IMR-90 (cell line): ENCODE measurements around the gene CCDC97. TPM values are rescaled to one million over a fixed set of nuclear protein-coding genes. Genes with fewer than 3 reads are reported as not detected.

ENCODE experiments used
- ATAC-seq: fragments of 200-7000 bp; cut with Tn5 transposase; 2 replicates; pipeline ENCODE4 v1.9.1; 2020; ENCODE audit warnings: low read depth, mild to moderate bottlenecking, moderate library complexity
- BruUV-seq: library from RNA; stranded (reverse); fragments of 400-500 nt; replicated peaks from 2 replicates; lab custom pipeline; 2021; lab: Mats Ljungman, UMichigan
- CTCF ChIA-PET: fragments of 300-600 bp; formaldehyde crosslinking; extraction: SDS; loops from one replicate; lab custom pipeline; 2021; ENCODE audit warnings: antibody characterized with exemption; lab: Yijun Ruan, JAX
- POLR2A ChIA-PET: fragments of 300-600 bp; sonication (Branson Sonifier 250); formaldehyde crosslinking; loops from one replicate; lab custom pipeline; 2022; ENCODE audit warnings: antibody characterized with exemption; ENCODE audit not compliant: unreplicated experiment; lab: Charles Lee
- DNase-seq: peaks from one replicate; pipeline ENCODE4 v3.0.0; 2013
- H2AFZ ChIP-seq: replicated peaks from 2 replicates; pipeline ENCODE3; 2013; ENCODE audit warnings: low read length, mild to moderate bottlenecking; ENCODE audit not compliant: poor library complexity
- H2AK5ac ChIP-seq: 2 replicates; pipeline ENCODE4 v1.6.1; 2013; ENCODE audit warnings: low read depth, low read length, inconsistent platforms
- H2AK9ac ChIP-seq: replicated peaks from 2 replicates; pipeline ENCODE3; 2013; ENCODE audit warnings: mild to moderate bottlenecking, low read depth, low read length, moderate library complexity; ENCODE audit not compliant: poor library complexity
- H2BK120ac ChIP-seq: 2 replicates; pipeline ENCODE4 v1.6.1; 2013; ENCODE audit warnings: low read depth, low read length, inconsistent platforms
- H2BK15ac ChIP-seq: 3 replicates; pipeline ENCODE4 v1.6.1; 2013; ENCODE audit warnings: low read depth, low read length, inconsistent platforms
- H2BK20ac ChIP-seq: 2 replicates; pipeline ENCODE4 v1.6.1; 2013; ENCODE audit warnings: low read depth, mild to moderate bottlenecking, inconsistent platforms, low read length, moderate library complexity
- H2BK5ac ChIP-seq: 2 replicates; pipeline ENCODE4 v1.6.1; 2013; ENCODE audit warnings: mild to moderate bottlenecking, low read depth, low read length, inconsistent platforms; ENCODE audit not compliant: poor library complexity, severe bottlenecking
- H3K14ac ChIP-seq: replicated peaks from 2 replicates; pipeline ENCODE4 v1.6.1; 2013; ENCODE audit warnings: low read depth, low read length, inconsistent platforms
- H3K18ac ChIP-seq: 2 replicates; pipeline ENCODE4 v1.6.1; 2013; ENCODE audit warnings: low read depth, low read length, control low read depth
- H3K23ac ChIP-seq: 2 replicates; pipeline ENCODE4 v1.6.1; 2013; ENCODE audit warnings: low read depth, low read length, inconsistent platforms
- H3K27ac ChIP-seq: 2 replicates; pipeline ENCODE4 v1.5.1; 2013; ENCODE audit warnings: mild to moderate bottlenecking, control low read depth, low read length; ENCODE audit not compliant: insufficient read depth
- H3K27me3 ChIP-seq: 2 replicates; pipeline ENCODE4 v1.6.1; 2013; ENCODE audit warnings: low read length; ENCODE audit not compliant: control insufficient read depth, insufficient read depth
- H3K36me3 ChIP-seq: 2 replicates; pipeline ENCODE4 v1.6.1; 2013; ENCODE audit warnings: low read length, mixed read lengths; ENCODE audit not compliant: control insufficient read depth, insufficient read depth
- H3K4ac ChIP-seq: 2 replicates; pipeline ENCODE4 v1.6.1; 2013; ENCODE audit warnings: low read depth, low read length, inconsistent platforms
- H3K4me1 ChIP-seq: 2 replicates; pipeline ENCODE4 v1.6.1; 2013; ENCODE audit warnings: low read length, mixed read lengths; ENCODE audit not compliant: control insufficient read depth, insufficient read depth
- H3K4me2 ChIP-seq: 2 replicates; pipeline ENCODE4 v1.6.1; 2013; ENCODE audit warnings: low read depth, mild to moderate bottlenecking, control low read depth, low read length, moderate library complexity
- H3K4me3 ChIP-seq: 2 replicates; pipeline ENCODE4 v1.5.1; 2013; ENCODE audit warnings: low read depth, mild to moderate bottlenecking, control low read depth, low read length, moderate library complexity; ENCODE audit not compliant: insufficient read depth
- H3K56ac ChIP-seq: 2 replicates; pipeline ENCODE4 v1.6.1; 2013; ENCODE audit warnings: low read length, inconsistent platforms; ENCODE audit not compliant: insufficient read depth; ENCODE audit errors: extremely low read depth
- H3K79me1 ChIP-seq, 2 experiments: 2 replicates each; pipeline ENCODE4 v1.6.1; 2013; ENCODE audit warnings: low read length in 2 of 2, inconsistent platforms in 1 of 2, low read depth in 1 of 2
- H3K9ac ChIP-seq: 2 replicates; pipeline ENCODE4 v1.6.1; 2013; ENCODE audit warnings: low read depth, low read length, control low read depth
- H3K9me1 ChIP-seq: 2 replicates; pipeline ENCODE4 v1.6.1; 2013; ENCODE audit warnings: low read length, inconsistent platforms; ENCODE audit not compliant: insufficient read depth
- H3K9me3 ChIP-seq: 2 replicates; pipeline ENCODE4 v1.6.1; 2013; ENCODE audit warnings: low read length; ENCODE audit not compliant: control insufficient read depth, insufficient read depth
- H4K20me1 ChIP-seq: 2 replicates; pipeline ENCODE4 v1.6.1; 2013; ENCODE audit warnings: low read length, inconsistent platforms; ENCODE audit not compliant: insufficient read depth
- H4K5ac ChIP-seq: 2 replicates; pipeline ENCODE4 v1.6.1; 2013; ENCODE audit warnings: mild to moderate bottlenecking, low read depth, low read length, control low read depth
- H4K8ac ChIP-seq, 2 experiments: 2 replicates each; pipeline ENCODE4 v1.6.1; 2013; ENCODE audit warnings: low read depth in 2 of 2, low read length in 2 of 2, control low read depth in 1 of 2, inconsistent platforms in 1 of 2
- H4K91ac ChIP-seq: 2 replicates; pipeline ENCODE4 v1.6.1; 2013; ENCODE audit warnings: low read depth, low read length, inconsistent platforms; ENCODE audit not compliant: insufficient read depth
- CEBPB ChIP-seq: IDR thresholded peaks from 2 replicates; pipeline ENCODE4 v1.6.1; 2012; ENCODE audit warnings: low read depth, low read length, improper control_type of control experiment
- FOS ChIP-seq: fragments of 150-350 bp; IDR thresholded peaks from 2 replicates; pipeline ENCODE4 v1.6.1; 2016; ENCODE audit warnings: low read depth, low read length
- WGBS, 2 experiments: methylation state at CpG; one replicate each; pipeline versions ENCODE4 v1.1.5 to v1.1.7; 2013; ENCODE audit warnings: missing lambda C conversion rate in 2 of 2; ENCODE audit not compliant: insufficient read length in 1 of 2; ENCODE audit errors: extremely low coverage in 2 of 2; 5-methylcytosine and 5-hydroxymethylcytosine counted together
- dilution Hi-C: fragments of 300-500 bp; cut with HindIII; formaldehyde crosslinking; loops from one replicate; pipeline ENCODE4 v1.14.3; 2018; ENCODE audit warnings: low sequenced_read_pairs; ENCODE audit not compliant: unreplicated experiment
- in situ Hi-C: fragments of 300-500 bp; cut with MboI; formaldehyde crosslinking; loops from 3 replicates; pipeline ENCODE4 v1.14.3; 2019; ENCODE audit warnings: low sequenced_read_pairs, inconsistent platforms, mixed read lengths
- intact Hi-C: fragments of 100-400 bp; cut with micrococcal nuclease; formaldehyde crosslinking; loops from 2 replicates; pipeline ENCODE4 v1.10.0; 2022
- polyA plus RNA-seq, 3 experiments: library from polyadenylated mRNA; depleted of rRNA; stranded (reverse); fragments of >200 nt; gene quantifications; 2 replicates each; pipeline ENCODE4 v1.2.3, GENCODE V29; 2012; ENCODE audit warnings: low replicate concordance in 1 of 3
- total RNA-seq: library from RNA; depleted of rRNA; stranded (reverse); fragments of >200 nt; gene quantifications from 2 replicates; pipeline ENCODE4 v1.2.3, GENCODE V29; 2012

CCDC97 gene
- total and polyA plus RNA-seq, 2 of the 4 experiments (the other 2 are of a cell fraction), result 4.1 to 11.0 TPM

DNA sequence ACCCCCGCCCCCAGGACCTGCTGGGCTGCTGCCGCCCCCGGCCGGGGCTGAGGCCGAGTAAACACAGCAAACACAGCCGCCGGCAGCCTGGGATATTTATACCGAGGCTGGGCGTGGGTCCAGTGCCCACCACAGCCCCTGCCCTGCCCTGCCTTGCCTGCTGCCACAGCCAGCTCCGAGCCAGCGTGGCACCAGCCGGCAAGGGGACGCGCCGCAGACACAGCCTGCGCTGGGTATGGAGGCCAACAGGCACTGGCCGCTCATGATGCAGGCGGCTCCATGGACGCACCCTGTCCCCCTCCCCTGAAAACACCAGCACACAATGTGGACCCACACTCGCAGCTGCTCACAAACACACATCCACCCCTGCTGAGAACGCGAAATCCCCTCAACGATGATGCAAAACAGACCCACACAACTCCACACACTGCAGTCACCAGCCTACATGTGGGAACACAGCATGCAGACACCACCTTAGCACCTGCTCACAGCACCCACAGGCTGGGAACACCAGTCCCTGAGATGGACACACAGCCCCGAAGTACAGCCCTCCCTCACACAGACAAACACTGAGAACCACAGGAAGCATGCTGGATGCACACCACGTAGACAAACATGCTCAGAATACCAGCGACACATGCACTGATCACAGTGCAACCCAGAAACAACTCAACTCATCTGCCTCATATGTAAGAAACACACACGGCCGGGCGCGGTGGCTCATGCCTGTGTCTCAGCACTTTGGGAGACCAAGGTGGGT, 16.2 kb downstream of the CCDC97 start:
- Histone ChIP-seq H4K20me1 (peaks cover 55% of the 10 kb centered on the region), H2AFZ (peak overlapping the region; percentile 69), H2BK5ac (peak overlapping the region; percentile 96), H3K14ac (peak overlapping the region; percentile 71), H3K18ac (peak overlapping the region; percentile 84), H3K56ac (peak overlapping the region; percentile 48), H3K4me2 (peak overlapping the region; percentile 56), H3K27ac (peak overlapping the region; percentile 96), H3K4me3 (no peak overlapping the region), H3K23ac (peak overlapping the region; percentile 82), H4K91ac (peak overlapping the region; percentile 94), H2BK20ac (peak overlapping the region; percentile 80), H2BK15ac (peak overlapping the region; percentile 55; the same call in 2 of the 3 replicates), H3K9me3 (no peaks in the 10 kb centered on the region), H4K5ac (peak overlapping the region; percentile 90), H3K36me3 (peaks cover 24% of the 10 kb centered on the region), H2BK120ac (peak overlapping the region; percentile 99), H2AK5ac (peak overlapping the region; percentile 100), H4K8ac (peak overlapping the region; percentile 21 to 89; a peak in 3 of 4 replicates), H3K9me1 (peaks cover 37% of the 10 kb centered on the region), H3K9ac (peak overlapping the region; percentile 73), H3K27me3 (no peaks in the 10 kb centered on the region), H3K4me1 (peaks cover 63% of the 10 kb centered on the region), H3K4ac (peak overlapping the region; percentile 99), H2AK9ac (peak overlapping the region; percentile 95), H3K79me1 (peaks cover 15 to 68% of the 10 kb centered on the region in 2 experiments)
- DNase-seq (peak; percentile 80), ATAC-seq (no peak)
- dilution Hi-C loops (no loop called here), intact Hi-C loops (no loop called here), in situ Hi-C loops (no loop called here)
- WGBS, 2 experiments, result 16% methylated on average over 4 of the region's 30 CpGs; no CpG with 5 or more reads in 1 of the 2 experiments
- ChIA-PET CTCF (no interaction called here), POLR2A (no interaction called here)
- BruUV-seq, result no TSS peak
- TF ChIP-seq CEBPB (0 out of 2 replicates have a peak, but pooled peaks have one; percentile 5), FOS (no peak)
